GM12878 (cell line): Measurements from ENCODE around the gene UNCX.

Experiments used
- SMC3 ChIP-seq: IDR thresholded peaks from 2 replicates; pipeline ENCODE4 v1.6.1; 2011; ENCODE audit warnings: low read length, improper control_type of control experiment, borderline replicate concordance
- TF ChIP-seq, protein P1 (sequence below), 3 experiments: IDR thresholded peaks in 2 of 3; conservative IDR thresholded peaks in 1 of 3; 2 replicates each; pipeline ENCODE4 v1.5.1; 2011; ENCODE audit warnings: low read depth in 3 of 3, low read length in 3 of 3, mild to moderate bottlenecking in 3 of 3, control low read depth in 2 of 3, moderate library complexity in 2 of 3, inconsistent platforms in 1 of 3, mixed read lengths in 1 of 3; ENCODE audit not compliant: control insufficient read depth in 2 of 3, insufficient read depth in 1 of 3; ENCODE audit errors: extremely low read depth in 1 of 3

DNA sequence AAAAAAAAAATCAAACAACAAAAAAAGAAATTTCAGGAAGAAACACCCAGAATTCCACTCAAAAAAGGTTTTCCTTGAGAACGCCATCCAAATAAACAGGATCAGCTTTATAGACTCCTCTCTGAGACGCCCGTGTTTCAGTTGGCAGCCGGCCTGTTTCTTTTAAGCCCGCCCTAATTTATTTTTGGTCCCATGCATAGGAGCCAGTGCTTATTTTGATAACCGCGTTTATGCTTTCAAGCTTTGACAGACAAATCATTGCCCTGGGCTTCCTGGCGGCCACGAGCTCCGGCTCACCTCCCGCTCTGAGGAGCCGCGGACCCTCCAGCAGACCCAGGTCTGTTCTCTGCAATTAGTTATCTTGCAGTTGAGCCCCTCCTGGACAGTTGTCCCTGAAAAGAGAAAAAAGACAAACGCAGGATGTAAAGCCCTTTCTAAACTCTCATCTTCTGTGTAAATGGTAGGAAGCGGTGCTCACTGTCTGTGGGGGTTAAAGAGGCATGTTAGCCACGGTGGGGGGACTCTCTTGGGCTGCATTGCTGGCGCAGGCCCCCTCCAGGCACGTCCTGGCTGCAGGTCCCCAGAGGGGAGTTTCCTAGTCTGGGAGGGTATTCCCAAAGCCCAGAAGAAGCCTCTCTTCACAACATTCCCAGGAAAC lies 22.2 kb upstream of the UNCX start:
- TF ChIP-seq, protein P1, sequence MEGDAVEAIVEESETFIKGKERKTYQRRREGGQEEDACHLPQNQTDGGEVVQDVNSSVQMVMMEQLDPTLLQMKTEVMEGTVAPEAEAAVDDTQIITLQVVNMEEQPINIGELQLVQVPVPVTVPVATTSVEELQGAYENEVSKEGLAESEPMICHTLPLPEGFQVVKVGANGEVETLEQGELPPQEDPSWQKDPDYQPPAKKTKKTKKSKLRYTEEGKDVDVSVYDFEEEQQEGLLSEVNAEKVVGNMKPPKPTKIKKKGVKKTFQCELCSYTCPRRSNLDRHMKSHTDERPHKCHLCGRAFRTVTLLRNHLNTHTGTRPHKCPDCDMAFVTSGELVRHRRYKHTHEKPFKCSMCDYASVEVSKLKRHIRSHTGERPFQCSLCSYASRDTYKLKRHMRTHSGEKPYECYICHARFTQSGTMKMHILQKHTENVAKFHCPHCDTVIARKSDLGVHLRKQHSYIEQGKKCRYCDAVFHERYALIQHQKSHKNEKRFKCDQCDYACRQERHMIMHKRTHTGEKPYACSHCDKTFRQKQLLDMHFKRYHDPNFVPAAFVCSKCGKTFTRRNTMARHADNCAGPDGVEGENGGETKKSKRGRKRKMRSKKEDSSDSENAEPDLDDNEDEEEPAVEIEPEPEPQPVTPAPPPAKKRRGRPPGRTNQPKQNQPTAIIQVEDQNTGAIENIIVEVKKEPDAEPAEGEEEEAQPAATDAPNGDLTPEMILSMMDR (IDR thresholded peaks at IDR 0.05 in 2 of 3, conservative IDR thresholded peaks at IDR 0.05 in 1 of 3; ENCODE audit: control insufficient read depth in 2 of 3, extremely low read depth in 1 of 3, insufficient read depth in 1 of 3, low read depth in 3 of 3, low read length in 3 of 3) = no peak
- TF ChIP-seq SMC3 = no peak
